ENCODE data around the gene DNMT3B.

- TF ChIP-seq CTCF (IDR thresholded peaks at IDR 0.05) (no peak), POLR2A (IDR thresholded peaks at IDR 0.05) (no peak), POLR2AphosphoS5 (IDR thresholded peaks at IDR 0.05) (no peak)
These were observed 86.7 kb downstream of the DNMT3B start for GRCh38 chr20:32848846-32849245.

Data from gastroesophageal sphincter (tissue), 3 donors.